HEK293 (cell line): ENCODE results near the gene TM7SF2.

Source experiments
- CTCF ChIA-PET: fragments of 350-600 bp; formaldehyde crosslinking; extraction: SDS; loops from one replicate; lab custom pipeline; 2021; ENCODE audit warnings: antibody characterized with exemption; lab: Yijun Ruan, JAX
- POLR2A ChIA-PET: fragments of 300-600 bp; formaldehyde crosslinking; extraction: SDS; loops from one replicate; lab custom pipeline; 2020; ENCODE audit warnings: antibody characterized with exemption, inconsistent platforms; lab: Yijun Ruan, JAX
- H3K27ac ChIP-seq: fragments of 200-500 bp; sonication (Bioruptor generic); 2 replicates; pipeline ENCODE4 v1.5.1; 2014; ENCODE audit warnings: low read depth, low read length, control low read depth, inconsistent platforms; ENCODE audit errors: extremely low read depth
- H3K36me3 ChIP-seq, 2 experiments: fragments of 200-500 bp in 1 of 2; sonication (Bioruptor generic) in 1 of 2; 1 replicate in 1 of 2; 2 replicates in 1 of 2; pipeline ENCODE4 v1.5.1; 2014 to 2017; ENCODE audit warnings: inconsistent platforms in 2 of 2, low read length in 2 of 2; ENCODE audit not compliant: control insufficient read depth in 2 of 2, insufficient read depth in 1 of 2
- H3K4me1 ChIP-seq: fragments of 200-500 bp; sonication (Bioruptor generic); 2 replicates; pipeline ENCODE4 v1.5.1; 2014; ENCODE audit warnings: mild to moderate bottlenecking, low read length, inconsistent platforms; ENCODE audit not compliant: control insufficient read depth, insufficient read depth
- H3K4me3 ChIP-seq: 2 replicates; pipeline ENCODE4 v1.5.1; 2011; ENCODE audit warnings: low read depth, mild to moderate bottlenecking, control low read depth, low read length, moderate library complexity
- H3K9me3 ChIP-seq: fragments of 200-500 bp; sonication (Bioruptor generic); 2 replicates; pipeline ENCODE4 v1.5.1; 2014; ENCODE audit warnings: low read depth, low read length, inconsistent platforms; ENCODE audit not compliant: control insufficient read depth, insufficient read depth
- FEZF1 ChIP-seq: fragments of 450-650 bp; formaldehyde crosslinking; IDR thresholded peaks from 2 replicates; pipeline ENCODE4 v1.5.1; 2016; ENCODE audit warnings: missing biosample characterization, missing genetic modification characterization
- HOXA7 ChIP-seq: sonication (generic); formaldehyde crosslinking; IDR thresholded peaks from 2 replicates; pipeline ENCODE4 v1.8.1; 2022; ENCODE audit warnings: missing genetic modification reagents, borderline replicate concordance
- KLF9 ChIP-seq: fragments of 450-650 bp; formaldehyde crosslinking; IDR thresholded peaks from 2 replicates; pipeline ENCODE4 v1.5.1; 2016; ENCODE audit warnings: missing biosample characterization, missing genetic modification characterization, low read depth
- PRDM6 ChIP-seq: fragments of 450-650 bp; formaldehyde crosslinking; IDR thresholded peaks from 2 replicates; pipeline ENCODE4 v1.5.1; 2017; ENCODE audit warnings: missing biosample characterization, missing genetic modification characterization
- ZBTB44 ChIP-seq: fragments of 450-650 bp; IDR thresholded peaks from 2 replicates; pipeline ENCODE4 v1.5.1; 2018; ENCODE audit warnings: missing biosample characterization, mild to moderate bottlenecking, missing genetic modification characterization
- ZBTB49 ChIP-seq: fragments of 450-650 bp; formaldehyde crosslinking; IDR thresholded peaks from 2 replicates; pipeline ENCODE4 v1.5.1; 2016; ENCODE audit warnings: missing biosample characterization, missing genetic modification characterization, low read depth
- ZEB2 ChIP-seq: fragments of 450-650 bp; formaldehyde crosslinking; IDR thresholded peaks from 2 replicates; pipeline ENCODE4 v1.5.1; 2016; ENCODE audit warnings: missing biosample characterization, missing genetic modification characterization
- ZNF132 ChIP-seq: fragments of 450-650 bp; formaldehyde crosslinking; IDR thresholded peaks from 2 replicates; pipeline ENCODE4 v1.5.1; 2017; ENCODE audit warnings: missing biosample characterization, missing genetic modification characterization, borderline replicate concordance
- ZNF184 ChIP-seq: fragments of 450-650 bp; IDR thresholded peaks from 2 replicates; pipeline ENCODE4 v1.5.1; 2018; ENCODE audit warnings: missing biosample characterization, mild to moderate bottlenecking, missing genetic modification characterization
- ZNF366 ChIP-seq: fragments of 450-650 bp; formaldehyde crosslinking; conservative IDR thresholded peaks from 2 replicates; pipeline ENCODE4 v1.5.1; 2016; ENCODE audit warnings: missing biosample characterization, missing genetic modification characterization
- ZNF416 ChIP-seq: fragments of 450-650 bp; formaldehyde crosslinking; IDR thresholded peaks from 2 replicates; pipeline ENCODE4 v1.5.1; 2016; ENCODE audit warnings: missing biosample characterization, missing genetic modification characterization
- ZNF426 ChIP-seq: fragments of 450-650 bp; formaldehyde crosslinking; IDR thresholded peaks from 2 replicates; pipeline ENCODE4 v1.5.1; 2017; ENCODE audit warnings: missing biosample characterization, missing genetic modification characterization, mild to moderate bottlenecking, inconsistent platforms, moderate library complexity
- ZNF48 ChIP-seq: fragments of 450-650 bp; formaldehyde crosslinking; IDR thresholded peaks from 2 replicates; pipeline ENCODE4 v1.5.1; 2016; ENCODE audit warnings: missing biosample characterization, missing genetic modification characterization
- ZNF548 ChIP-seq: fragments of 450-650 bp; formaldehyde crosslinking; IDR thresholded peaks from 2 replicates; pipeline ENCODE4 v1.5.1; 2016; ENCODE audit warnings: missing biosample characterization, missing genetic modification characterization
- ZNF580 ChIP-seq: fragments of 450-650 bp; formaldehyde crosslinking; IDR thresholded peaks from 2 replicates; pipeline ENCODE4 v1.5.1; 2016; ENCODE audit warnings: missing biosample characterization, missing genetic modification characterization
- ZNF624 ChIP-seq: fragments of 450-650 bp; formaldehyde crosslinking; IDR thresholded peaks from 2 replicates; pipeline ENCODE4 v1.5.1; 2017; ENCODE audit warnings: missing biosample characterization, missing genetic modification characterization
- ZNF639 ChIP-seq: fragments of 450-650 bp; formaldehyde crosslinking; IDR thresholded peaks from 2 replicates; pipeline ENCODE4 v1.5.1; 2016; ENCODE audit warnings: missing biosample characterization, missing genetic modification characterization
- ZNF664 ChIP-seq: fragments of 450-650 bp; formaldehyde crosslinking; IDR thresholded peaks from 2 replicates; pipeline ENCODE4 v1.5.1; 2016; ENCODE audit warnings: missing biosample characterization, missing genetic modification characterization
- ZNF670 ChIP-seq: fragments of 450-650 bp; formaldehyde crosslinking; IDR thresholded peaks from 2 replicates; pipeline ENCODE4 v1.5.1; 2016; ENCODE audit warnings: missing biosample characterization, missing genetic modification characterization, low read depth
- ZNF747 ChIP-seq: fragments of 450-650 bp; formaldehyde crosslinking; IDR thresholded peaks from 2 replicates; pipeline ENCODE4 v1.5.1; 2016; ENCODE audit warnings: missing biosample characterization, missing genetic modification characterization
- ZNF843 ChIP-seq: fragments of 450-650 bp; formaldehyde crosslinking; IDR thresholded peaks from 2 replicates; pipeline ENCODE4 v1.5.1; 2016; ENCODE audit warnings: missing biosample characterization, missing genetic modification characterization
- ZSCAN23 ChIP-seq: fragments of 450-650 bp; formaldehyde crosslinking; IDR thresholded peaks from 2 replicates; pipeline ENCODE4 v1.5.1; 2016; ENCODE audit warnings: missing biosample characterization, missing genetic modification characterization

Gene TM7SF2

GRCh38 chr11:65124480-65125196, 13.0 kb downstream of the TM7SF2 start (continued):
- TF ChIP-seq ZNF843 (tag by site-specific recombination), result no peak

- ChIA-PET CTCF (interaction anchor here (1.6 kb wide), 1 partner anchor 15 kb away, joined by 7 read pairs; no protein-coding TSS in a partner anchor), POLR2A (interaction anchor here (1.0 to 1.5 kb wide), 3 partner anchors 10 to 281 kb away, joined by 3 to 5 read pairs (median 3); partner anchors contain the start of genes CDC42BPG and TM7SF2)
- Histone ChIP-seq H3K27ac (no peak overlapping the region), H3K36me3 (peaks cover 0 to 79% of the 10 kb centered on the region in 2 experiments; a peak in 2 of 3 replicates), H3K4me1 (peaks cover 3% of the 10 kb centered on the region; the same call in 1 of the 2 replicates), H3K4me3 (no peak overlapping the region), H3K9me3 (no peaks in the 10 kb centered on the region)
- TF ChIP-seq PRDM6 (no peak), ZNF664 (peak; percentile 81)
These were observed 13.8 kb downstream of the TM7SF2 start for GRCh38 chr11:65125197-65126056.

- Histone ChIP-seq H3K36me3 (peaks cover 0 to 80% of the 10 kb centered on the region in 2 experiments; a peak in 2 of 3 replicates), H3K4me1 (peaks cover 3% of the 10 kb centered on the region; the same call in 1 of the 2 replicates), H3K9me3 (no peaks in the 10 kb centered on the region), H3K4me3 (no peak overlapping the region)
- TF ChIP-seq ZNF416 (tag by site-specific recombination), result no peak
- TF ChIP-seq ZNF366 (tag by site-specific recombination), result no peak
- TF ChIP-seq ZNF132 (tag by site-specific recombination), result no peak
- TF ChIP-seq ZBTB49 (tag by site-specific recombination), result no peak
- TF ChIP-seq ZEB2 (tag by site-specific recombination), result no peak
- no peak for TF ChIP-seq ZNF548
- no peak for TF ChIP-seq ZNF670 (tag by site-specific recombination)
- no peak for TF ChIP-seq ZNF639 (tag by site-specific recombination)
- no peak for TF ChIP-seq ZBTB44 (tag by site-specific recombination)
- TF ChIP-seq ZSCAN23, result no peak
- TF ChIP-seq ZNF624, result no peak
- no peak for TF ChIP-seq HOXA7 (CRISPR knock-in tag)
- TF ChIP-seq ZNF48, result no peak
- TF ChIP-seq ZNF580 (tag by site-specific recombination), result no peak
- no peak for TF ChIP-seq ZNF426 (tag by site-specific recombination)
- no peak for TF ChIP-seq ZNF747 (tag by site-specific recombination)
- no peak for TF ChIP-seq ZNF184 (tag by site-specific recombination)
- no peak for TF ChIP-seq FEZF1 (tag by site-specific recombination)
- no peak for TF ChIP-seq KLF9 (tag by site-specific recombination)
- TF ChIP-seq, all 188 proteins: peak for 0
- ChIA-PET CTCF (interaction anchor here (0.7 to 1.2 kb wide), 2 partner anchors 16 to 62 kb away, joined by 4 read pairs; no protein-coding TSS in a partner anchor), POLR2A (interaction anchor here (0.7 kb wide), 1 partner anchor 15 kb away, joined by 3 read pairs; the partner anchor contains the start of gene TM7SF2)
- H3K27ac ChIP-seq, result no peak overlapping the region
These were observed 15.1 kb downstream of the TM7SF2 start for GRCh38 chr11:65126624-65127274.
